Trophoblast cell (in vitro differentiated cells and primary cell): ENCODE results near the gene RBL2.
"Not testable (repeated sequence)": the region's sequence is repeated elsewhere in the genome, so short reads cannot be mapped to it uniquely, and the experiment has no call there.

ENCODE experiments used
- DNase-seq, 2 donors: peaks; one replicate each; pipeline ENCODE4 v3.0.0-alpha.2; 2016
- H2AFZ ChIP-seq: 2 replicates; pipeline ENCODE4 v1.6.1; 2013; ENCODE audit warnings: low read length, moderate library complexity, mild to moderate bottlenecking; ENCODE audit not compliant: insufficient read depth, poor library complexity
- H2AK5ac ChIP-seq: 2 replicates; pipeline ENCODE4 v1.6.1; 2013; ENCODE audit warnings: mild to moderate bottlenecking, low read length
- H2BK120ac ChIP-seq: 2 replicates; pipeline ENCODE4 v1.6.1; 2013; ENCODE audit warnings: low read length, mild to moderate bottlenecking, moderate library complexity; ENCODE audit not compliant: insufficient read depth, poor library complexity
- H2BK12ac ChIP-seq: 2 replicates; pipeline ENCODE4 v1.6.1; 2013; ENCODE audit warnings: mild to moderate bottlenecking, low read length, moderate library complexity
- H2BK5ac ChIP-seq: 2 replicates; pipeline ENCODE4 v1.6.1; 2013; ENCODE audit warnings: low read length, low read depth, moderate library complexity, mild to moderate bottlenecking; ENCODE audit not compliant: poor library complexity
- H3K14ac ChIP-seq: 2 replicates; pipeline ENCODE4 v1.6.1; 2013; ENCODE audit warnings: mild to moderate bottlenecking, low read length
- H3K18ac ChIP-seq: 2 replicates; pipeline ENCODE4 v1.6.1; 2013; ENCODE audit warnings: mild to moderate bottlenecking, low read length
- H3K23ac ChIP-seq: 2 replicates; pipeline ENCODE4 v1.6.1; 2013; ENCODE audit warnings: low read length
- H3K27ac ChIP-seq: 2 replicates; pipeline ENCODE4 v1.5.1; 2013; ENCODE audit warnings: low read depth, mild to moderate bottlenecking, inconsistent platforms, low read length, moderate library complexity
- H3K27me3 ChIP-seq: 2 replicates; pipeline ENCODE4 v1.6.1; 2013; ENCODE audit warnings: inconsistent platforms, mild to moderate bottlenecking, low read length, moderate library complexity; ENCODE audit not compliant: insufficient read depth
- H3K36me3 ChIP-seq, 2 experiments: 1 replicate in 1 of 2; 2 replicates in 1 of 2; pipeline ENCODE4 v1.6.1; 2013; ENCODE audit warnings: low read length in 2 of 2, mild to moderate bottlenecking in 2 of 2, moderate library complexity in 1 of 2; ENCODE audit not compliant: insufficient read depth in 2 of 2, control insufficient read depth in 1 of 2
- H3K4ac ChIP-seq: 2 replicates; pipeline ENCODE4 v1.6.1; 2013; ENCODE audit warnings: low read depth, mild to moderate bottlenecking, low read length, moderate library complexity
- H3K4me1 ChIP-seq, 2 experiments: 1 replicate in 1 of 2; 2 replicates in 1 of 2; pipeline ENCODE4 v1.6.1; 2013; ENCODE audit warnings: low read length in 2 of 2, mild to moderate bottlenecking in 2 of 2, moderate library complexity in 1 of 2; ENCODE audit not compliant: insufficient read depth in 2 of 2, control insufficient read depth in 1 of 2
- H3K4me2 ChIP-seq: 2 replicates; pipeline ENCODE4 v1.6.1; 2013; ENCODE audit warnings: inconsistent platforms, mild to moderate bottlenecking, low read length, moderate library complexity
- H3K4me3 ChIP-seq: 2 replicates; pipeline ENCODE4 v1.5.1; 2013; ENCODE audit warnings: mild to moderate bottlenecking, low read depth, low read length, inconsistent platforms
- H3K79me1 ChIP-seq: one replicate; pipeline ENCODE4 v1.6.1; 2013; ENCODE audit warnings: low read length
- H3K79me2 ChIP-seq: 2 replicates; pipeline ENCODE4 v1.6.1; 2013; ENCODE audit warnings: low read length, mild to moderate bottlenecking; ENCODE audit not compliant: control insufficient read depth, insufficient read depth, poor library complexity
- H3K9ac ChIP-seq: 2 replicates; pipeline ENCODE4 v1.6.1; 2013; ENCODE audit warnings: mild to moderate bottlenecking, low read length
- H3K9me3 ChIP-seq: 2 replicates; pipeline ENCODE4 v1.6.1; 2013; ENCODE audit warnings: low read depth, mild to moderate bottlenecking, control low read depth, inconsistent platforms, low read length; ENCODE audit not compliant: insufficient read depth
- H4K12ac ChIP-seq: 2 replicates; pipeline ENCODE4 v1.6.1; 2013; ENCODE audit warnings: low read depth, mild to moderate bottlenecking, low read length, moderate library complexity
- H4K8ac ChIP-seq: 2 replicates; pipeline ENCODE4 v1.6.1; 2013; ENCODE audit warnings: low read depth, mild to moderate bottlenecking, low read length, moderate library complexity
- H4K91ac ChIP-seq: one replicate; pipeline ENCODE4 v1.6.1; 2013; ENCODE audit warnings: low read depth, mild to moderate bottlenecking, low read length, moderate library complexity
- WGBS: extraction: QIAGEN DNeasy Blood & Tissue Kit; methylation state at CpG from one replicate; pipeline ENCODE4 v1.1.7; 2013; ENCODE audit warnings: missing lambda C conversion rate; ENCODE audit not compliant: insufficient read length, insufficient coverage; ENCODE audit errors: extremely low coverage; 5-methylcytosine and 5-hydroxymethylcytosine counted together

Gene RBL2

DNA sequence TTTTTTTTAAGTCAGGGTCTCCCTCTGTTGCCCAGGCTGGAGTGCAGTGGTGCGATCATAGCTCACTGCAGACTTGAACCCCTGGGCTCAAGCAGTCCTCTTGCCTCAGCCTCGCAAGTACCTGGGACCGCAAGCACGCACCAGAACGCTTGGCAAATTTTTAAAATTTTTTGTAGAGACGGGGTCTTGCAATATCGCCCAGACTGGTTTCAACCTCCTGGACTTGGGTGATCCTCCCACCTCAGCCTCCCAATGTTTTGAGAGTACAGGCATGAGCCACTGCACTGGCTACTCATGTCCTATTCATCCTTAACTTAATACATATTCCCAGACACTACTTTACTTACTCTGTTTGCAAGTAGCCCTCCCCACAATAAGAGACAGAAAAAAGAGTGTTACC lies 16.3 kb upstream of the RBL2 start:
- H3K79me1 ChIP-seq = peaks cover 1% of the 10 kb centered on the region
- H2BK120ac ChIP-seq = peak overlapping the region; percentile 41
- H3K23ac ChIP-seq = no peak overlapping the region
- H3K9me3 ChIP-seq = peaks cover 4% of the 10 kb centered on the region
- H3K4ac ChIP-seq = no peak overlapping the region
- H4K8ac ChIP-seq = no peak overlapping the region
- no peak overlapping the region for H3K4me3 ChIP-seq
- H3K36me3 ChIP-seq = peaks cover 0 to 2% of the 10 kb centered on the region in 2 experiments
- peak; percentile 63 to 76 for DNase-seq
- no peak overlapping the region for H3K4me2 ChIP-seq
- H2BK12ac ChIP-seq = peak overlapping the region; percentile 25
- H3K14ac ChIP-seq = no peak overlapping the region
- no peaks in the 10 kb centered on the region for H3K27me3 ChIP-seq
- H4K12ac ChIP-seq = no peak overlapping the region
- no peak overlapping the region for H3K27ac ChIP-seq
- H3K18ac ChIP-seq = no peak overlapping the region
- peak overlapping the region; percentile 13 for H2BK5ac ChIP-seq
- H3K79me2 ChIP-seq = no peaks in the 10 kb centered on the region
- H3K4me1 ChIP-seq = peaks cover 2 to 9% of the 10 kb centered on the region in 2 experiments
- H2AFZ ChIP-seq = no peak overlapping the region
- no peak overlapping the region for H4K91ac ChIP-seq
- no peak overlapping the region for H3K9ac ChIP-seq
- H2AK5ac ChIP-seq = no peak overlapping the region
- WGBS = no CpG with 5 or more reads among the region's 7 CpGs

DNA sequence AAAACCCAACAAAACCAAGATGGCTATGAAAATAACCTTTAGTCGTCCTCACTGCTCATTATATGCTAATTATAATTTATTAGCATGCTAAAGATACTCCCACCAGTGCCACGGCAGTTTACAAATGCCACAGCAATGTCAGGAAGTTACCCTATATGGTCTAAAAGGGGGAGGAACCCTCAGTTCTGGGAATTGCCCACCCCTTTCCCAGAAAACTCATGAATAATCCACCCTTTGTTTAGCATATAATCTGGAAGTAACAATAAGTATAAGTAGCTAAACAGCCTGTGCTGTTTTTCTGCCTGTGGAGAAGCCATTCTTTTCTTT lies 14.9 kb upstream of the RBL2 start:
- not testable (repeated sequence) for H3K18ac ChIP-seq, H3K9me3 ChIP-seq
- WGBS = no CpG with 5 or more reads among the region's 2 CpGs

DNA sequence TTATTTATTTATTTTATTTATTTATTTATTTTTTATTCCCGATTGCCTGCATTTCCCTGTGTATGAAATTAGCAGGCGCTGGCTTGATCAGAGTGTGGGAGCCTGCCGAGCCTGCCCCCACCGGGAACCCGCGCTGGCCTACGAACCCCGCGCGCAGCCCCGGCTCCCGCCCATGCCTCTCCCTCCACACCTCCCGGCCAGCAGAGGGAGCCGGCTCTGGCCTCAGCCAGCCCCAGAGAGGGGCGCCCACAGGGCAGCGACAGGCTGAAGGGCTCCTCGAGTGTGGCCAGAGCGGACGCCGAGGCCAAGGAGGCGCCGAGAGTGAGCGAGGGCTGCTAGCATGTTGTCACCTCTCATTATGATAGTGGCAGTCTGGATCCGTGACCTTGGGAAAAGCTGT lies 13.0 kb upstream of the RBL2 start:
- Histone ChIP-seq H3K27me3 (no peaks in the 10 kb centered on the region), H2BK12ac (no peak overlapping the region), H3K4me3 (no peak overlapping the region), H4K91ac (no peak overlapping the region), H2AK5ac (no peak overlapping the region), H3K36me3 (no peaks in the 10 kb centered on the region), H2BK120ac (no peak overlapping the region), H3K14ac (no peak overlapping the region), H4K8ac (no peak overlapping the region), H2AFZ (no peak overlapping the region), H3K79me2 (no peaks in the 10 kb centered on the region), H3K79me1 (peaks cover 1% of the 10 kb centered on the region), H3K27ac (no peak overlapping the region), H3K9me3 (peaks cover 6% of the 10 kb centered on the region), H3K4me2 (no peak overlapping the region), H3K4me1 (peaks cover 0 to 7% of the 10 kb centered on the region in 2 experiments), H3K23ac (no peak overlapping the region), H3K18ac (no peak overlapping the region), H4K12ac (no peak overlapping the region), H3K9ac (no peak overlapping the region), H2BK5ac (no peak overlapping the region), H3K4ac (no peak overlapping the region)
- no CpG with 5 or more reads among the region's 24 CpGs for WGBS
- no peak for DNase-seq

More for the DNA sequence above, 14.9 kb upstream of the RBL2 start:
- H4K91ac ChIP-seq, H3K79me1 ChIP-seq, H4K8ac ChIP-seq, DNase-seq, H3K4ac ChIP-seq, H2BK12ac ChIP-seq, H2AK5ac ChIP-seq, H3K14ac ChIP-seq, H2AFZ ChIP-seq, H2BK5ac ChIP-seq, H3K4me3 ChIP-seq, H3K36me3 ChIP-seq, H3K4me2 ChIP-seq, H3K4me1 ChIP-seq, H4K12ac ChIP-seq, H3K9ac ChIP-seq, H3K27me3 ChIP-seq, H3K23ac ChIP-seq, H3K79me2 ChIP-seq: not testable (repeated sequence)
- Histone ChIP-seq H3K27ac (peak overlapping the region; percentile 26), H2BK120ac (peak overlapping the region; percentile 65)

DNA sequence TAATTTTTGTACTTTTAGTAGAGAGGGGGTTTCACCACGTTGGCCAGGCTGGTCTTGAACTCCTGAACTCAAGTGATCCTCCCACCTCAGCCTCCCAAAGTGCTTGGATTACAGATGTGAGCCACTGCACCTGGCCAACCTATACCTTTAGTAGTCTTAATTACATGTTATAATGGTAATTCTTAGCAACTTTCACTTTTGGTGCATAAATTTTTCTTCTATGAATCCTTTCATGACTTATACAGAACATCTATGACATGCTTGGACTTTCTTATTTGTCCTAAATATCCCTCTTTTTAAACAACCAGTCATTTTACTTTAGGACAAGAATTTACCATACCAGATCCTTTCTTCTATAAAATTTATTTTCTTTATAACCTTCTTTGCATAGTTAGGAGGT lies 10.3 kb upstream of the RBL2 start:
- H3K27ac ChIP-seq, H2BK12ac ChIP-seq, H3K23ac ChIP-seq, H3K4me2 ChIP-seq, H3K9ac ChIP-seq, H2AFZ ChIP-seq, H3K36me3 ChIP-seq, H3K14ac ChIP-seq, H3K4ac ChIP-seq, H2AK5ac ChIP-seq, H4K91ac ChIP-seq, H3K4me3 ChIP-seq, DNase-seq, H3K9me3 ChIP-seq, H3K27me3 ChIP-seq, H4K8ac ChIP-seq, H2BK5ac ChIP-seq, H3K4me1 ChIP-seq, H2BK120ac ChIP-seq, H3K18ac ChIP-seq, H3K79me1 ChIP-seq, H3K79me2 ChIP-seq, H4K12ac ChIP-seq: not testable (repeated sequence)
- no CpG with 5 or more reads among the region's 1 CpG for WGBS
